GM12892 (cell line): ENCODE results near the gene TMEM269.
"Not testable (repeated sequence)": the region's sequence is repeated elsewhere in the genome, so short reads cannot be mapped to it uniquely, and the experiment has no call there.

Source experiments
- DNase-seq: peaks from one replicate; pipeline ENCODE4 v3.0.0; 2011; ENCODE audit not compliant: insufficient read length
- FAIRE-seq: peaks from 2 replicates; lab custom pipeline; 2011; peaks lifted over from hg19 to GRCh38; lab: Jason Lieb, UNC
- POLR2A ChIP-seq: IDR thresholded peaks from 2 replicates; pipeline ENCODE4 v1.6.1; 2011; ENCODE audit warnings: low read depth, low read length, control low read depth
- POLR2AphosphoS5 ChIP-seq: IDR thresholded peaks from 2 replicates; pipeline ENCODE4 v1.6.1; 2011; ENCODE audit warnings: low read depth, low read length, control low read depth
- TAF1 ChIP-seq: IDR thresholded peaks from 2 replicates; pipeline ENCODE4 v1.6.1; 2011; ENCODE audit warnings: low read depth, mild to moderate bottlenecking, control low read depth, low read length, borderline replicate concordance

The TMEM269 gene

DNA sequence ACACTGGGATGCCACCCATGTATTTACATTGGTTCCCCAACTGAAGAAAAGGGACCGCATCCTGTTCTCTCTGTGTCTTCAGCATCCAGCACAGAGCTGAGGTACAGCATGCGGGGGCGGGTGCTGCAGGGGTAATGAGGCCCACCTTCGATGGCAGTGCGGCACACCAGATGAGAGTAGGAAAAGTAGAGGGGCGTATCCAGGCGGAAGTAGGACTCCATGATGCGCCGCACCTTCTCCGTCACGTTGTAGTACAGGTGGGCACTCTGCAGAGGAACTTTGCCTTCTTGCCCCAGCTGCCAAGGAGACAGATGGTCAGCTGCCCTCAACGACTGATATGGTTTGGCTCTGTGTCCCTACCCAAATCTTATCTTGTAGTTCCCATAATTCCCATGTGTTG lies 34.8 kb upstream of the TMEM269 start:
- no peak for DNase-seq
- FAIRE-seq: no peak
- TF ChIP-seq POLR2A: no peak
- TF ChIP-seq TAF1: no peak

DNA sequence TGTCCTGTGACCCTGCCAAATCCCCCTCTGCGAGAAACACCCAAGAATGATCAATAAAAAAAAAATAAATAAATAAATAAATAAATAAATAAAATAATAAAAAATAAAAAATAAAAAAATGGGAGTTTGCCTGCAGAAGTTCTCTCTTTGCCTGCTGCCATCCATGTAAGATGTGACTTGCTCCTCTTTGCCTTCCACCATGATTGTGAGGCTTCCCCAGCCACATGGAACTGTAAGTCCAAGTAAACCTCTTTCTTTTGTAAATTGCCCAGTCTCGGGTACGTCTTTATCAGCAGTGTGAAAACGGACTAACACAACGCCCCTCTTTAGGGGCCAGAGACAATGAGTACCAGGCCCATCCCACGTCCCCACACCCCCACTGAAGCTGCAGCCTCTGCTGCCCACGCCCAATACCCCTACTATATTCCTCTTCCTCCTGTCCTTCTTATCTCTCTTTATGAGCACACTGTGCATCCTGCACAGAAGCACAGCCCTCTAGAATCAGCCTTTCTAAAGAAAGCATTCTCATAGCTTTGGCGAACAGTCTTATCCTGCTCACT lies 33.2 kb upstream of the TMEM269 start:
- not testable (repeated sequence) for FAIRE-seq, DNase-seq

DNA sequence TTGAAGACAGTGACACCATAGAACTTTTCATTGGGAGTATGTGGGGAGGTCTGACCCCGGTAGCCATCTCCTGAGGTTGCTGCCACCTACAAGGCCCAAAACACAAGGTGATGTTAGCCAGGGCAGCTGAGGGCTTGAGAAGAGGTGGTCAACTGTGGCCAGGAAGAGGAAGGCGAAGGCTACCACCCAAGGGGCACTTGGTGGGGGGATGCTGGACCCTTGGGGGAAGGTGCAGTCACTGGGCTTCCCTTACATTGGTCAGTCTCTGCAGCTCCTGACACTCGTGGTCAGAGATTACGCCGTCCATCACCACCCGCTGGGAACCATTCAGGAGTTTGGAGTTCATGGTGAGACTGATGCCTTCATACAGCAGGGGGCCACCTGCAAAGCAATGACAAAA lies 32.5 kb upstream of the TMEM269 start:
- no peak for FAIRE-seq
- TF ChIP-seq TAF1 (no peak), POLR2A (no peak), POLR2AphosphoS5 (no peak)
- no peak for DNase-seq

DNA sequence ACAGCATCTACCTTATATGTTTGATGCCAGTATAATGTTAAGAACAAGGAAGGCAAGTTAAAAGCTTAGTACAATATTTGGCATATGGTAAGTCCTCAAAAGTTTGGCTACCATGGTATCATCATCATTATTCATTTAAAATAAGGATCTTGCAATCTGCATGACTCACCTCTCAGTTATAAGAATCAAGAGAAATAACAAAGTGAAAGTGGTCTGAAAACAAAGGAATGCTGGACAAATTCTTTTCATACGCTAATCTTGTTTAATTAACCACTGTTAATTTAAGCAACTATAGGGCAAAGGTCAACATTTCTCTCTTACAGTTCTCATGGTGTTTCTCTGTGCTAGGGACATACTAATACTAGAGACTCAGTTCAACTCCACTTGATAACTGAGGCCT lies 31.7 kb upstream of the TMEM269 start:
- FAIRE-seq (no peak), DNase-seq (no peak)
- no peak for TF ChIP-seq POLR2A
- no peak for TF ChIP-seq POLR2AphosphoS5
- TF ChIP-seq TAF1: no peak

DNA sequence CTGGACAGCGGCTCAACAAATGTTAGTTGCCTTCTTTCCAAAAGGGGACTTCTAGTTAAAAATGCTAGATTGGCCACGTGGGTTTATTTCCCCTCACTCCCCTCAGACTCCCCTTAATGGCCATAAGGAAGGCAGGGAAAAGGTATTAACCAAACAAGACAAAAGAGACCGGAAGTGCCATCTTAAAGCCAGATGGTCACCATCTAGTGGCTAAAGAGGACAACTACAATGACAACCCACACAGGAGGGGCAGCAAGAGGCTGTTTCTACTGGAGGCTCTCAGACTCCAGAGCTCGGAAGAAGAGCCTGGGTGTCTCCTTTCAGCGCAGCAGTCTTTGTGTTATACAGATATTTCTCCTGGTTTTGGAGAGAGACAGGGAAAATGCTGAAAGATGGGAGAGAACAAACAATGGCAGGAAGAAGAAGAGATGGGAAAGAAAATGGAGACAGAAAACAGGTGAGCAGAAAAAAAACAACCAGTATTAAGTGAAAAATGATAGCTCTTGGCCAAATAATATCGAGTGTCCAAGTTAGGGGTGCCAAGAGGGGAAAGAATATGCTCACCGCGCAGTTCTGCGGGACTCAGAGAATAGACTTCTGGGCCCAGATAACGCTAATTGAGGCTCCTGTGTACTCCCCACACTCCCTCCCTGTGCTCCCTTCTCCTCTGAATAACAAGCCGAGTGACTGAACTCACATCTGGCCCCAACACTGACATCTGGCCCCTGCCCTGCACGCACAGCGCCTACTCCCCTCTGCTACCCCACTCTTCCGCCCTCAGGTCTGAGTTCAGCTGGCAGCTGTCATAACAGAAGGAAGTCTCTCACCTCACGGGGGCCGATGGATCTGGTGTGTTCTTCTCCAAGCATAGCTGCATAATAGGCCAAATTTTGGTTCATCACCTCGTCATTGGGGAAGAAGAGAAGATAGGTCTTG lies 27.6 kb upstream of the TMEM269 start:
- no peak for TF ChIP-seq POLR2A
- FAIRE-seq: peak; percentile 81
- DNase-seq: no peak

DNA sequence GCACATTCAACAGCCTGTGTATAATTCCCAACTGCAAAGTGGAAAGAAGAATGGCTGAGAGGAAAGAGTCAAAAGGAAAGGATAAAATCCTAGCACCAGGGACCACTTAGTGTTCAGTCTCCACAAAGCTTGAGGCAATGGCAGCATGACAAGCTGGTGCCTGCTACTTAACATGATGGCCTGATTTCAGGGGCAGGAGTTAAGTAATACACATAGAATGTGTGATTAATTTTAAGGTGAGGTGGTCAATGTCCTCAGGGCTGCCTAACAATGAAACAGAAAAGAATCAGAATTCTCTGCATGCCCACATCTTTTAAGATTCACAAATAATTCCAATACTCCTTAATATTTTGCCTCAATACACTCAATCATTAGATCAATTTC lies 26.9 kb upstream of the TMEM269 start:
- FAIRE-seq (no peak), DNase-seq (no peak)
- TF ChIP-seq POLR2AphosphoS5 (no peak), POLR2A (no peak)

DNA sequence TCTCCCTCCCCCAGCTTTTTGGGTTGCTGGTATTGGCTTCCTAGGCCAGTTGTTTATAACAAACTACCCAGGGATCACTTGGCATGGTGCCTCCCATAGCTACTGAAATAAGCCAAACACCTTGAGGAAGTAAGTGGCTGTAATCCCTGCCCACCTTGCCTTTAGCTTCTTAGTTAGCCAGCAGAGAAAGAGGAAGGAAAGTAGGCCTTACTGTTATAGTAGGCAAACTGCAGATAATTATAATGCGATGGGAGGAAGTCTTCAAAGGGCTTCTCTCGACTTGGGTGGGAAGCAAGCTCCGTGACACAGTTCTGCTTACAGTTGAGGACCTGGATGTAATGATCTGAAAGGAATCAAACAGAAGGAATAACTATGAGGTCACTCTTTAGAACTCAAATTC lies 26.1 kb upstream of the TMEM269 start:
- TF ChIP-seq TAF1: no peak
- no peak for TF ChIP-seq POLR2A
- FAIRE-seq (no peak), DNase-seq (no peak)

DNA sequence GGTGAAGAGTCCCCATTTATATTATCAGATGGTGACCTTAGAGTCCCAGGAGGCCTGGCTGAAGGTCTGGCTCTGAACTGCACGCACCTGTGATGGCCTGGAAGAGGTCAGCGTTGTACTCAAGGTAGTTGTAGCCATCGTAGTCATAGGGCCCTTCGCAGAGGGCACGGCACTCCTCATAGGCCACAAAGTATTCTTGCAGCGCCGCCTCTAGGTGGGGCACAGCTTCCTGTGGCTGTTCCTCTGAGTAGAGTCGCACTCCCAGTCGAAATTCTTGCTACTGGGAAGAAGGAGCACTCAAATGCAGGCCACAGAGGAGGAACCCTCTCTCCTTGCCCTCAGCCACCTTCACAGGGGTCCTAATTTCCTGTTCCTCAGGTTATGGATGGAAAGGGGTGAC lies 25.7 kb upstream of the TMEM269 start:
- FAIRE-seq: no peak
- TF ChIP-seq POLR2A (no peak), TAF1 (no peak), POLR2AphosphoS5 (no peak)
- DNase-seq: no peak

DNA sequence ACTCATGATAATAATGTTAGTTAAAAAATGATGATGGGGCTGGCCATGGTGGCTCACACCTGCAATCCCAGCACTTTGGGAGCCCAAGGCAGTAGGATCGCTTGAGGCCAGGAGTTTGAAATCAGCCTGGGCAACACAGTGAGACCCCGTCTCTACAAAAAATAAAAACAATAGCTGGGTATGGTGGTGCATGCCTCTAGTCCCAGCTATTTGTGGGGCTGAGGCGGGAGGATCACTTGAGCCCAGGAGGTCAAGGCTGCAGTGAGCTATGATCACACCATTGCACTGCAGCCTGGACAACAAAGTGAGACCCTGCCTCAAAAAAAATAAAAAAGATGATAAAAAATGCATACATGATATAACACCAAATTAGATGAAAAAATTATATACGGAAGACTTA lies 23.2 kb upstream of the TMEM269 start:
- FAIRE-seq (no peak), DNase-seq (no peak)
- no peak for TF ChIP-seq TAF1
- no peak for TF ChIP-seq POLR2AphosphoS5
- no peak for TF ChIP-seq POLR2A

DNA sequence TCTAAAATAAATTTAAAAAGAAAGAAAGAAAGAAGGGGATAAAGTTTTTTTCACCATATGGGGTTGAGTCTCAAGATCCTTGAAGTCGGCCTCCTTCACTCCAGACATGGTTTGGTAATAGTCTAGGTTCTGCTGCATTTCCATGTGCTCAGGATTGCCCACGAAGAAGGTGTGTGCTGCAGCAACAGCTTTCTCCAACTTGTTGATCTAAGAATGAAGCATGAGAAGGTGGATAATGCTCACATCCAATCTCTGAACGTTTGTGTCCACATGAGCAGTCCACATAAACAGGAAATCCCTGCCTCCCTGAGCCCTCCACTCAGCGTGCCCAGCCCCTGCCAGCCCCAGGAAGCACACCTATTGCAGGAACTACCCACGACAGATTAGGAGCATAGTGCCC lies 22.5 kb upstream of the TMEM269 start:
- no peak for FAIRE-seq
- TF ChIP-seq POLR2AphosphoS5 (no peak), POLR2A (no peak), TAF1 (no peak)

DNA sequence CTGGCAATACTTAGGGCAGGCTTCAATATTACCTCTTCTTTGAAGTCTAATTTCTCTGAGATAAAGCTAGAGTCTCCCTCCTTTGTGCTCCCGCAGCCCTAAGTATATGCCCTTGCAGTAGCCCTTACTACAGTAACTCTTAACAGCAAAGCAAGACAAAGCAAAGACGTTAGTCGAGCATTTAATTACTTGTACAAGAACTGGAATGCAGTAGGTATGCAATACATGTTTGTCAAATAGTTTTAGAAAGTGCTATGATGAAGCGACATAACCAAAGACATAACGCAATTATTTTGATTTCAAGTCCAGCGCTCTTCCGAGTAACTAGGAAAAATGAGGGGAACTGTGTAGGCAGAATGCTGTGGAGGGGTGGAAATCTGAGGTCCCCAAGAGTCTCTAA lies 19.5 kb upstream of the TMEM269 start:
- DNase-seq (no peak), FAIRE-seq (no peak)
- no peak for TF ChIP-seq TAF1
- no peak for TF ChIP-seq POLR2AphosphoS5
- TF ChIP-seq POLR2A: no peak

More for the DNA sequence above, 22.5 kb upstream of the TMEM269 start:
- DNase-seq: no peak

DNA sequence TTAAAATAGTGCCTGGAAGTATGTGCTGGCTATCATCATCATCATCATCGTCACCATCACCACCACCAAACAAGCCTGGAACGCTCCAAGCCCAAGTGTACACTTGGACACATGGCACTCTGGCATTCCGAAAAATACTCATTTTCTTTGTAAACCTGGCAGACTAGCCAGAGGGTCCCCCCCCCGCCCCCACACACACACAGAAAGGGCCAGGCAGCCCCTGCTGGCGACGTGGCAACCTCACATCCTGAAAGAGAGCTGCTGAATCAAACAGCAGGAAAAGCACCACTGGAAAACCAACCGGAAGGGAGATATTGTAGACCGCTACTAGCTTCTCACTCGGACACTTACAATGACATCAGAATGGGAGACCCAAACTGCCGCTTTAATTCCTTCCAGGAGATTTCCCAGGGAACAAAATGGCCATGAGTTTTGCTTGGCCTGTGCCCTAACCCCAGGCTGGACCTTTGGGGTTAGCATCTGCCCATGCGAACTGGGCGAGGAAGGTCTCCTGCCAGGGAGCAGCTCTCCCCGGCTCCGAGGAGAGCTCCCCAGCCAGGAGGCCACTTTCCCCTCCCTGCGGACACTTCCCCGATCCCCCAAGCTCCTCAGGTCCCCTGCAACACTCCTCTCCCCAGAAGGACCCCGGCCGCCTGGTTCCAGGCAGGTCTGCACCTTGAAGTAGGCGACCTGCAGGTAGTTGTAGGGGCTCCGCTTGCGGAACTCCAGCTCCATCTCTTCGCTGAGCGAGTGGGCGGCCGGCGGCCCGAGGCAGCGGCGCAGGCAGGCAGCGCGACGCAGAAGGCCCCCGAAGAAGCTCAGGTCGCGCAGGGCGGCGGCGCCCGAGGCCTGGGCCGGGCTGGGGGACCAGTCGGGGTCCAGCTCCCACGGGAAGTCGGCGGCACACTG lies 18.7 kb upstream of the TMEM269 start:
- DNase-seq (no peak), FAIRE-seq (peak; percentile 77)
- no peak for TF ChIP-seq POLR2A
